Activated T-cell treated with anti-CD3 and anti-CD28 coated beads, Interleukin-2, amount 50 U/mL, for 24 hours (primary cell): ENCODE results near the gene KIR3DL1.
"Not testable (repeated sequence)": the region's sequence is repeated elsewhere in the genome, so short reads cannot be mapped to it uniquely, and the experiment has no call there.

Experiments
- DNase-seq: peaks from one replicate; pipeline ENCODE4 v3.0.0-alpha.2; 2020
- H3K27ac Mint-ChIP-seq: 2 replicates; pipeline ENCODE4 v1.8.0; 2020; ENCODE audit warnings: mild to moderate bottlenecking, mixed read lengths
- H3K27me3 Mint-ChIP-seq: 2 replicates; pipeline ENCODE4 v1.8.0; 2020; ENCODE audit warnings: mixed read lengths
- H3K36me3 Mint-ChIP-seq: 2 replicates; pipeline ENCODE4 v1.8.0; 2020; ENCODE audit warnings: low read depth, mixed read lengths
- H3K4me1 Mint-ChIP-seq: 2 replicates; pipeline ENCODE4 v1.8.0; 2020; ENCODE audit warnings: low read depth, mixed read lengths
- H3K4me3 Mint-ChIP-seq: 2 replicates; pipeline ENCODE4 v1.8.0; 2020; ENCODE audit warnings: mild to moderate bottlenecking, moderate library complexity, mixed read lengths
- H3K9me3 Mint-ChIP-seq: 2 replicates; pipeline ENCODE4 v1.8.0; 2020; ENCODE audit warnings: mixed read lengths

KIR3DL1 gene

GRCh38 chr19:54843171-54843570 lies 26.9 kb downstream of the KIR3DL1 start:
- not testable (repeated sequence) for DNase-seq, H3K4me1 Mint-ChIP-seq, H3K36me3 Mint-ChIP-seq, H3K27ac Mint-ChIP-seq, H3K27me3 Mint-ChIP-seq, H3K4me3 Mint-ChIP-seq
- H3K9me3 Mint-ChIP-seq, result peaks cover 12% of the 10 kb centered on the region

DNA sequence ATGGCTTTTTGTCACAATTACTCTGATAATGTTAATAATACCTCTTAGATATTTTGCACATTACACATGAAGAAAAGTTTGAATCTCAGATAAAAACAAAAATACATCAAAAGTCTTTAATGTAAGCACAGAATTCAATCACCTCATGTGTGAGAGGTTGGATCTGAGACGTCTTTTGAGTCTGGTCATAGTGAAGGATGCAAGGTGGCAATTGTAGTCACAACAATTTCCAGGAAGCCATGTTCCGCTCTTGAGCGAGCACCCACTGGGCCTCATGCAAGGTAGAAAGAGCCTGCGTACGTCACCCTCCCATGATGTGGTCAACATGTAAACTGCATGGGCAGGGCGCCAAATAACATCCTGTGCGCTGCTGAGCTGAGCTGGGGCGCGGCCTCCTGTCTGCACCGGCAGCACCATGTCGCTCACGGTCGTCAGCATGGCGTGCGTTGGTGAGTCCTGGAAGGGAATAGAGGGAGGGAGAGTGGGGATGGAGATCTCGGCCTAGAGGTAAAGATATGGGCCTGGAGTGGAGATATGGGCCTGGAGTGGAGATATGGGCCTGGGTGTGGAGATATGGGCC lies 33.9 kb downstream of the KIR3DL1 start, which contains the start of gene KIR3DL2:
KIR3DL2 (plus strand) TSS at position 383 of the 580 bp plus-strand sequence; CDS start at position 416, 33 bp downstream.
- not testable (repeated sequence) for H3K27ac Mint-ChIP-seq, H3K36me3 Mint-ChIP-seq

GRCh38 chr19:54850930-54851329 lies 34.7 kb downstream of the KIR3DL1 start:
- no peak for DNase-seq
- Mint-ChIP-seq H3K4me3 (no peak overlapping the region), H3K4me1 (no peaks in the 10 kb centered on the region), H3K36me3 (no peaks in the 10 kb centered on the region), H3K27ac (no peak overlapping the region), H3K27me3 (peaks cover 18% of the 10 kb centered on the region), H3K9me3 (peaks cover 7% of the 10 kb centered on the region)

More for the DNA sequence above, 33.9 kb downstream of the KIR3DL1 start, which contains the start of gene KIR3DL2:
- peaks cover 15% of the 10 kb centered on the region for H3K27me3 Mint-ChIP-seq
- not testable (repeated sequence) for H3K4me1 Mint-ChIP-seq, DNase-seq
- H3K4me3 Mint-ChIP-seq, result peak within 1 kb of the TSS; percentile 44
- peaks cover 12% of the 10 kb centered on the region for H3K9me3 Mint-ChIP-seq

- Mint-ChIP-seq H3K4me1 (no peaks in the 10 kb centered on the region), H3K9me3 (peaks cover 6% of the 10 kb centered on the region), H3K27me3 (peaks cover 18% of the 10 kb centered on the region), H3K36me3 (no peaks in the 10 kb centered on the region), H3K4me3 (no peak overlapping the region), H3K27ac (no peak overlapping the region)
- no peak for DNase-seq
Measured at GRCh38 chr19:54851353-54851752, 35.1 kb downstream of the KIR3DL1 start.

DNA sequence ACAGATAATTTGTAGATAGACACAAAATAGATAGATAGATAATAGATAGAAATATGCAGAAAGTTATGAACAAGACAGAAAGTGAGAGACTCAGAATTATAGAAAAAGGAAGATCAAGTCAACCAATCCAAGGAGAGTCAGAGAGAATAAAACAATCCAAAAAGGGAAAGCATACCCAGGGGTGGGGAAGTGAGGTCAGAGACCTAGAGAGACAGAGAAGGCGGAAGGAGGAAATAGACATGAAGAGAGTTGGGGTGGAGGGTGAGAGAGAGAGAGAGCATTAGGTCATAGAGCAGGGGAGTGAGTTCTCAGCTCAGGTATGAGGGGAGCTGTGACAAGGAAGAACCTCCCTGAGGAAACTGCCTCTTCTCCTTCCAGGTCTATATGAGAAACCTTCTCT lies 39.0 kb downstream of the KIR3DL1 start:
- not testable (repeated sequence) for H3K9me3 Mint-ChIP-seq, H3K4me3 Mint-ChIP-seq, H3K4me1 Mint-ChIP-seq, DNase-seq, H3K27ac Mint-ChIP-seq, H3K36me3 Mint-ChIP-seq
- peaks cover 26% of the 10 kb centered on the region for H3K27me3 Mint-ChIP-seq

DNA sequence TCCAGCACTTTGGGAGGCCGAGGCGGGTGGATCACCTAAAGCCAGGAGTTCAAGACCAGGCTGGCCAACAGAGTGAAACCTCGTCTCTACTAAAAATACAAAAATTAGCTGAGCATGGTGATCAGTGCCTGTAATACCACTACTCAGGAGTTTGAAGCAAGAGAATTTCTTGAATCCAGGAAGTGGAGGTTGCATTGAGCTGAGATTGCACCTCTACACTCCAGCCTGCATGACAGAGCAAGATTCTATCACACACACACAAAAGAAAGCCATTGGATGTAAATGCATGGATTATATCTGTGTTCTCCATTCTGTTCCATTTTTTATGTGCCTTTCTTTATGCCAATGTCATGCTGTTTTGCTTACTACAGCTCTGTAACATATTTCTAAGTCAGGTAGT lies 42.2 kb downstream of the KIR3DL1 start:
- not testable (repeated sequence) for DNase-seq, H3K4me1 Mint-ChIP-seq, H3K36me3 Mint-ChIP-seq, H3K9me3 Mint-ChIP-seq, H3K27ac Mint-ChIP-seq, H3K4me3 Mint-ChIP-seq
- peaks cover 22% of the 10 kb centered on the region for H3K27me3 Mint-ChIP-seq

- H3K9me3 Mint-ChIP-seq, H3K27ac Mint-ChIP-seq, H3K36me3 Mint-ChIP-seq, H3K4me3 Mint-ChIP-seq, H3K4me1 Mint-ChIP-seq, DNase-seq: not testable (repeated sequence)
- peaks cover 22% of the 10 kb centered on the region for H3K27me3 Mint-ChIP-seq
Measured at GRCh38 chr19:54859421-54859820, 43.2 kb downstream of the KIR3DL1 start.

GRCh38 chr19:54863459-54863858 lies 47.2 kb downstream of the KIR3DL1 start:
- H3K36me3 Mint-ChIP-seq, DNase-seq, H3K4me1 Mint-ChIP-seq, H3K9me3 Mint-ChIP-seq, H3K4me3 Mint-ChIP-seq, H3K27ac Mint-ChIP-seq: not testable (repeated sequence)
- H3K27me3 Mint-ChIP-seq, result peaks cover 32% of the 10 kb centered on the region

DNA sequence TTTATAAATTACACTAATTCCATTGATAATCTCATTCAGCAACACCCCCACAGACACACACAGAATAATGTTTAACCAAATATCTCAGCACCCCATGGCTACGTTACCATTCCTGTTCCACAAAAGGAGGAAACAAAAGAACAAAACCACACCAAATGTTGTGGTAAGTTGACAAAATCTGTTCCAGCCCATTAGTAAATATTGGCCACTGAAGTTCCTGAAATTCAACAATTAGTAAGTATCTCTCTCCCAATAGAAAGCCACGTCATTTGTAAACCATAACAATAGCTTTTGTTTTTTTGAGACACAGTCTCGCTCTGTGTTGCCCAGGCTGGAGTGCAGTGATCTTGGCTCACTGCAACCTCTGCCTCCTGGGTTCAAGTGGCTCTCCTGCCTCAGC lies 55.4 kb downstream of the KIR3DL1 start:
- no peak overlapping the region for H3K4me3 Mint-ChIP-seq
- H3K27ac Mint-ChIP-seq, result no peak overlapping the region
- peaks cover 8% of the 10 kb centered on the region for H3K9me3 Mint-ChIP-seq
- H3K36me3 Mint-ChIP-seq, result no peaks in the 10 kb centered on the region
- H3K27me3 Mint-ChIP-seq, result peaks cover 17% of the 10 kb centered on the region
- no peaks in the 10 kb centered on the region for H3K4me1 Mint-ChIP-seq
- DNase-seq, result no peak

GRCh38 chr19:54873990-54874389 lies 57.7 kb downstream of the KIR3DL1 start, which contains the start of gene FCAR:
FCAR (plus strand) TSS chr19:54874235; CDS start chr19:54874290, 55 bp downstream.
- Mint-ChIP-seq H3K4me1 (no peaks in the 10 kb centered on the region), H3K27ac (no peak within 1 kb of the TSS), H3K9me3 (peaks cover 4% of the 10 kb centered on the region), H3K4me3 (no peak within 1 kb of the TSS), H3K36me3 (no peaks in the 10 kb centered on the region), H3K27me3 (peaks cover 9% of the 10 kb centered on the region)
- DNase-seq, result no peak

- Mint-ChIP-seq H3K4me3 (no peak overlapping the region), H3K36me3 (no peaks in the 10 kb centered on the region), H3K9me3 (peaks cover 4% of the 10 kb centered on the region), H3K27me3 (peaks cover 17% of the 10 kb centered on the region), H3K27ac (no peak overlapping the region), H3K4me1 (no peaks in the 10 kb centered on the region)
- no peak for DNase-seq
Measured at GRCh38 chr19:54875506-54875905, 59.2 kb downstream of the KIR3DL1 start.

GRCh38 chr19:54877471-54877870 lies 61.2 kb downstream of the KIR3DL1 start:
- Mint-ChIP-seq H3K36me3 (no peaks in the 10 kb centered on the region), H3K4me1 (no peaks in the 10 kb centered on the region), H3K9me3 (no peaks in the 10 kb centered on the region), H3K27ac (no peak overlapping the region), H3K27me3 (peaks cover 25% of the 10 kb centered on the region), H3K4me3 (no peak overlapping the region)
- no peak for DNase-seq
